Measurements from ENCODE around the gene MTUS2.

DNA sequence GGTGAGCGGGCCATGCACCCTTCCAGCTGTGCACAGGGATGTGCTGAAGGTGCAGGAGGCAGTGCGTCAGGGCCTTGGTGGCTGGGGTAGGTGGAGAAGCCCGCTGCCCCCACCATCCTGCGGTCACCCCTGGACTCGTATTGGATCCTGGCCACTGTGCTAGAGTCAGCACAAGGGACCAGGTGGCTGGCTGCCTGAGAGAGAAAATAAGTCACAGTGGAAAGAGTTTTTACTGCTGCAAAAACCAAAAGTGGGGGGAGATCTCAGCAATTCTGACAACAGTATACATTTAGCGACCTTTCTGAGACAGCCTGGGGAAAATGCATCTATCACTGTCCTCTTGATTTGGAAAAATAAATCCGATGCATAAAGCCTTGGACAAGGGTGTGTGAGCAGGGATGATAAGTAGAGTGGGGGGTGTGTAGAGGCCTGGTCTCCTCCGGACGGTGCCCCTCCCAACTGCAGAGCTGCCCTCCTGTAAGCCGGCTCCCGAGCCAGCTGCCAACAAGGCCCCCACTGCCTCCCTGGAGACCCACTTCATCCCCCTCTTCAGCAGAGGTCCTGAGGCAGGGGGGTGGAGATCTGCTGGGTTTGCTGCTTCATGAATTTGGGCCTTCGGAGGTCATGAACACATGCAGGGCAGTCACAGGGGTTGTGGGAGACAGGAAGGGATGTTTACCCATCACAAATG is 691.1 kb downstream of the MTUS2 start:
- TF ChIP-seq YY1 (IDR thresholded peaks at IDR 0.05; ENCODE audit: insufficient read depth, insufficient read length): no peak
- TF ChIP-seq SUZ12 (IDR thresholded peaks at IDR 0.05; ENCODE audit: extremely low read depth, insufficient read depth, insufficient read length): no peak
